ENCODE data around the gene LZTFL1. TPM values are rescaled to one million over a fixed set of nuclear protein-coding genes. Genes with fewer than 3 reads are reported as not detected.

The LZTFL1 gene
- total and polyA plus RNA-seq, 2 experiments from 2014 or later, result 14.3 to 25.1 TPM

- no peak overlapping the region for H2AFZ ChIP-seq
- H3K27ac ChIP-seq, result no peak overlapping the region
- WGBS (ENCODE audit: low lambda C conversion rate, missing lambda C conversion rate), result 91% methylated on average over 8 of the region's 8 CpGs
- no peaks in the 10 kb centered on the region for H3K27me3 ChIP-seq
- no peak overlapping the region for H3K4me2 ChIP-seq
- no peaks in the 10 kb centered on the region for H3K9me3 ChIP-seq (ENCODE audit: low read depth)
- H3K79me2 ChIP-seq, result no peaks in the 10 kb centered on the region
- TF ChIP-seq EZH2 (IDR thresholded peaks at IDR 0.05; ENCODE audit: borderline replicate concordance), result no peak
- TF ChIP-seq, protein P1, sequence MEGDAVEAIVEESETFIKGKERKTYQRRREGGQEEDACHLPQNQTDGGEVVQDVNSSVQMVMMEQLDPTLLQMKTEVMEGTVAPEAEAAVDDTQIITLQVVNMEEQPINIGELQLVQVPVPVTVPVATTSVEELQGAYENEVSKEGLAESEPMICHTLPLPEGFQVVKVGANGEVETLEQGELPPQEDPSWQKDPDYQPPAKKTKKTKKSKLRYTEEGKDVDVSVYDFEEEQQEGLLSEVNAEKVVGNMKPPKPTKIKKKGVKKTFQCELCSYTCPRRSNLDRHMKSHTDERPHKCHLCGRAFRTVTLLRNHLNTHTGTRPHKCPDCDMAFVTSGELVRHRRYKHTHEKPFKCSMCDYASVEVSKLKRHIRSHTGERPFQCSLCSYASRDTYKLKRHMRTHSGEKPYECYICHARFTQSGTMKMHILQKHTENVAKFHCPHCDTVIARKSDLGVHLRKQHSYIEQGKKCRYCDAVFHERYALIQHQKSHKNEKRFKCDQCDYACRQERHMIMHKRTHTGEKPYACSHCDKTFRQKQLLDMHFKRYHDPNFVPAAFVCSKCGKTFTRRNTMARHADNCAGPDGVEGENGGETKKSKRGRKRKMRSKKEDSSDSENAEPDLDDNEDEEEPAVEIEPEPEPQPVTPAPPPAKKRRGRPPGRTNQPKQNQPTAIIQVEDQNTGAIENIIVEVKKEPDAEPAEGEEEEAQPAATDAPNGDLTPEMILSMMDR (IDR thresholded peaks at IDR 0.05; ENCODE audit: poor library complexity), result no peak
- TF ChIP-seq EZH2phosphoT487 (IDR thresholded peaks at IDR 0.05; ENCODE audit: low read depth, severe bottlenecking, unreplicated experiment), result no peak
- no peak overlapping the region for H3K4me3 ChIP-seq
- H4K20me1 ChIP-seq (ENCODE audit: insufficient read depth, poor library complexity, severe bottlenecking), result no peaks in the 10 kb centered on the region
- H3K4me1 ChIP-seq (ENCODE audit: insufficient read depth), result peaks cover 22% of the 10 kb centered on the region
- H3K36me3 ChIP-seq (replicated peaks; ENCODE audit: insufficient read depth, low read depth), result no peaks in the 10 kb centered on the region
- no peaks in the 10 kb centered on the region for H3K9me2 ChIP-seq (replicated peaks; ENCODE audit: insufficient read depth)
- DNase-seq (ENCODE audit: low spot score), result no peak
These were observed 64.7 kb downstream of the LZTFL1 start for GRCh38 chr3:45777111-45777745.

DNA sequence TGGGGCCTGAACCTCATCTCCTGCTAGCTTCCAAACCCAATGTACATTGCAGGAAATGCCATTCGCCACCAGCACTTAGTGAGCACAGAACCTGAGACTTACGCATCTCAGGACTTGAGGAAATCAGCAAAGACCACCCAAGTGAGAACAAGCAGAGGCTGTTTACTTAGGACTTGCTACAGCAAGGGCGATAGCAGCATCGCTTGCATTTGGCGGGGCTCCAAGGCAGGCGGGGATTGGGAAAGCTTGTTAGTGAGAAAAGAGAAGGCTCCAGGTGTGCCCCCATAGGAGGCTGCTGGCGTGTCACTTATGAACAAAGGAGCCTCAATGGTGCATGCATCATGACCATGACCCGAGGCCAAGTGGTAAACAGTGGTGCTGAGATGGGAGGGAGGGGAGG, 65.3 kb downstream of the LZTFL1 start:
- TF ChIP-seq EZH2 (IDR thresholded peaks at IDR 0.05; ENCODE audit: borderline replicate concordance) (no peak), EZH2phosphoT487 (IDR thresholded peaks at IDR 0.05; ENCODE audit: low read depth, severe bottlenecking, unreplicated experiment) (no peak)
- TF ChIP-seq, protein P1 (IDR thresholded peaks at IDR 0.05; ENCODE audit: poor library complexity), result no peak
- Histone ChIP-seq H3K27me3 (no peaks in the 10 kb centered on the region), H3K36me3 (replicated peaks; ENCODE audit: insufficient read depth, low read depth) (no peaks in the 10 kb centered on the region), H2AFZ (no peak overlapping the region), H3K79me2 (no peaks in the 10 kb centered on the region), H3K4me2 (no peak overlapping the region), H3K9me3 (ENCODE audit: low read depth) (no peaks in the 10 kb centered on the region), H3K27ac (no peak overlapping the region), H3K9me2 (replicated peaks; ENCODE audit: insufficient read depth) (no peaks in the 10 kb centered on the region), H4K20me1 (ENCODE audit: insufficient read depth, poor library complexity, severe bottlenecking) (no peaks in the 10 kb centered on the region), H3K4me3 (no peak overlapping the region), H3K4me1 (ENCODE audit: insufficient read depth) (peaks cover 22% of the 10 kb centered on the region)
- no peak for DNase-seq (ENCODE audit: low spot score)
- WGBS (ENCODE audit: low lambda C conversion rate, missing lambda C conversion rate), result 76% methylated on average over 8 of the region's 8 CpGs

- Histone ChIP-seq H2AFZ (no peak overlapping the region), H3K79me2 (no peaks in the 10 kb centered on the region), H4K20me1 (ENCODE audit: insufficient read depth, poor library complexity, severe bottlenecking) (no peaks in the 10 kb centered on the region), H3K4me2 (no peak overlapping the region), H3K4me1 (ENCODE audit: insufficient read depth) (peaks cover 22% of the 10 kb centered on the region), H3K36me3 (replicated peaks; ENCODE audit: insufficient read depth, low read depth) (no peaks in the 10 kb centered on the region), H3K9me3 (ENCODE audit: low read depth) (no peaks in the 10 kb centered on the region), H3K27me3 (no peaks in the 10 kb centered on the region), H3K9me2 (replicated peaks; ENCODE audit: insufficient read depth) (no peaks in the 10 kb centered on the region), H3K4me3 (no peak overlapping the region), H3K27ac (no peak overlapping the region)
- no peak for DNase-seq (ENCODE audit: low spot score)
- 75% methylated on average over 3 of the region's 3 CpGs for WGBS (ENCODE audit: low lambda C conversion rate, missing lambda C conversion rate)
- TF ChIP-seq EZH2phosphoT487 (IDR thresholded peaks at IDR 0.05; ENCODE audit: low read depth, severe bottlenecking, unreplicated experiment) (no peak), EZH2 (IDR thresholded peaks at IDR 0.05; ENCODE audit: borderline replicate concordance) (no peak)
- TF ChIP-seq, protein P1 (IDR thresholded peaks at IDR 0.05; ENCODE audit: poor library complexity), result no peak
These were observed 65.7 kb downstream of the LZTFL1 start for GRCh38 chr3:45776301-45776595.
